Gastroesophageal sphincter (tissue), 3 donors: ENCODE data around the gene ST6GALNAC3.

Experiments
- POLR2A ChIP-seq, 2 donors: fragments of 450-650 bp; IDR thresholded peaks; one replicate each; pipeline ENCODE4 v1.6.1; 2017; ENCODE audit warnings: antibody characterized with exemption in 2 of 2, mild to moderate bottlenecking in 2 of 2, moderate library complexity in 1 of 2
- POLR2AphosphoS5 ChIP-seq: sonication (generic); formaldehyde crosslinking; IDR thresholded peaks from one replicate; pipeline ENCODE4 v1.6.1; 2017; ENCODE audit warnings: antibody characterized with exemption
- TF ChIP-seq, protein P1 (sequence below), 4 experiments: fragments of 200-600 bp in 2 of 4; fragments of 450-650 bp in 2 of 4; sonication (generic) in 1 of 4; IDR thresholded peaks; one replicate each; pipeline ENCODE4 v1.5.1; 2017 to 2019; ENCODE audit warnings: antibody characterized with exemption in 4 of 4, mild to moderate bottlenecking in 2 of 4, moderate library complexity in 2 of 4

DNA sequence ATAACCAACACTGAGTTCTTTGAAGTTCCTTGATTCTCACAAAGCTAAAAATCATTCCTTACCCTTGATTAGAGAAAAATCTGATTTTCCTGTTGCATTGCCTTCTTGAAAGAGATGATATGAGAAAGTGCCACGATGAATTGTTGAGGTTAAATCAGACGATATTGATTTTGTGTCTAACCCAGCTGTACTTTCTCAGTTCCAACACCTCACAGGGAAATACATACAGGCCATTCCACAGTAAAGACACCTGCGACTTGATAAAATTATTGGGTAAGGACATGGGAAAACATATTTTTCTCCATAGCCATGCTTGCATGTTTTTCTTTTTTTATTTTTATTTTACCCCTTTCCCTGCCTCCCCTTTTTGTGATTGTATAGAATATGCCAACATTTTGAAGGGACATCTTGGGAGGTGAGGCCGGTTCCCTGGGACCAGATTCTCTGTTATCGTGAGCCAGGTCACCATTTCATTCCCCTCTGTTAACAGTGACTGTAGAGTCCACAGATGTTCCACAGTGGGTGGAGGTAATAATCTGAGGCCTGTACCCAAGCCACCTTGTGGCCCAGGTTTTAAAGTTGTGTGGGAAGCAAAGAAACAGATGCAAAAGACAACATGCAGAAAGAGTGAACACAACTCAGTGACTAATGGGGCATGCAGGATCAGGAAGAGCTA, 537.4 kb downstream of the ST6GALNAC3 start:
- TF ChIP-seq, protein P1, sequence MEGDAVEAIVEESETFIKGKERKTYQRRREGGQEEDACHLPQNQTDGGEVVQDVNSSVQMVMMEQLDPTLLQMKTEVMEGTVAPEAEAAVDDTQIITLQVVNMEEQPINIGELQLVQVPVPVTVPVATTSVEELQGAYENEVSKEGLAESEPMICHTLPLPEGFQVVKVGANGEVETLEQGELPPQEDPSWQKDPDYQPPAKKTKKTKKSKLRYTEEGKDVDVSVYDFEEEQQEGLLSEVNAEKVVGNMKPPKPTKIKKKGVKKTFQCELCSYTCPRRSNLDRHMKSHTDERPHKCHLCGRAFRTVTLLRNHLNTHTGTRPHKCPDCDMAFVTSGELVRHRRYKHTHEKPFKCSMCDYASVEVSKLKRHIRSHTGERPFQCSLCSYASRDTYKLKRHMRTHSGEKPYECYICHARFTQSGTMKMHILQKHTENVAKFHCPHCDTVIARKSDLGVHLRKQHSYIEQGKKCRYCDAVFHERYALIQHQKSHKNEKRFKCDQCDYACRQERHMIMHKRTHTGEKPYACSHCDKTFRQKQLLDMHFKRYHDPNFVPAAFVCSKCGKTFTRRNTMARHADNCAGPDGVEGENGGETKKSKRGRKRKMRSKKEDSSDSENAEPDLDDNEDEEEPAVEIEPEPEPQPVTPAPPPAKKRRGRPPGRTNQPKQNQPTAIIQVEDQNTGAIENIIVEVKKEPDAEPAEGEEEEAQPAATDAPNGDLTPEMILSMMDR (IDR thresholded peaks at IDR 0.05) = no peak
- TF ChIP-seq POLR2A (IDR thresholded peaks at IDR 0.05) (no peak), POLR2AphosphoS5 (no peak)
